HG03095 (cell line): Measurements from ENCODE around the gene TMEM156.

Experiments used
- ATAC-seq: cut with Tn5 transposase; IDR thresholded peaks from one replicate; pipeline ENCODE4 v1.9.1; 2021; ENCODE audit warnings: moderate library complexity; ENCODE audit not compliant: unreplicated experiment

Gene TMEM156

GRCh38 chr4:38928974-38929373 is 103.2 kb downstream of the TMEM156 start:
- ATAC-seq: no peak

- no peak for ATAC-seq
These were observed 103.6 kb downstream of the TMEM156 start for GRCh38 chr4:38928568-38928967.

DNA sequence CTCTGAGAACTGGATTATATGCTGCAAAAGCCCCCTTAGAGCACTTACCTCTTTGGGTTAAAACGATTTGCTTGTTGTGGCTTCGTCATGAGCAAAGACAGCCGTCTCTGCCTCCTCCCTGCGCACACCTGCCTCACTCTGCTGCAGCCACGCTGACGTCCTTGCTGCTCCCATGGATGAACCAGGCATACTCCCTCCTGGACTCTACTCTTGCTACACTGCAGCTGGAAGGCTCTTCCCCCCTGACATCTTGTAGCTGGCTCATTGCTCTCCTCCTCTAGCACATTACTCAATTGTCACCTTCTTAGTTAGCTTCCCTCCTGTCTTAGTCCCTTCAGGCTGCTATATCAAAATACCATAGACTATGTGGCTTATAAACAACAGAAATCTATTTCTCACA is 105.3 kb downstream of the TMEM156 start:
- ATAC-seq: no peak

GRCh38 chr4:38925492-38926413 is 106.5 kb downstream of the TMEM156 start:
- no peak for ATAC-seq

DNA sequence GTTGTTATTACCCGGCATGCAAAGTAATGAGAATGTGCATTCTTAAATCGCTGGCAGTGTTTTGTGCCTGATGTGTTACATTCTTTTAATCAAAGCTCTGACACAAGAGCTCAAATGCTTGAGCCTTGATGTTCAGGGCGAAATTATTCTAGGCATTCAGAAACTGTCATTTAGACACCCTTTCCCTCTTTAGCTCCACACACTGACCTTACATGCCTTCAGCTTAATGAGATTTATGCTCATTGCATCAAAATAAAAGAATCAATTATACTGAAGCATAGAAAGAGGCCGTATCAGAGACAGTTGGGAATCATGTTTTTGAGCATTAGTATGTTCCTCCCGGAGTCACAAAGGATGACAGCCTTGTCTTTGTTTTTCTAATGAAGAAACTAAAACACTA is 107.9 kb downstream of the TMEM156 start:
- ATAC-seq: no peak

DNA sequence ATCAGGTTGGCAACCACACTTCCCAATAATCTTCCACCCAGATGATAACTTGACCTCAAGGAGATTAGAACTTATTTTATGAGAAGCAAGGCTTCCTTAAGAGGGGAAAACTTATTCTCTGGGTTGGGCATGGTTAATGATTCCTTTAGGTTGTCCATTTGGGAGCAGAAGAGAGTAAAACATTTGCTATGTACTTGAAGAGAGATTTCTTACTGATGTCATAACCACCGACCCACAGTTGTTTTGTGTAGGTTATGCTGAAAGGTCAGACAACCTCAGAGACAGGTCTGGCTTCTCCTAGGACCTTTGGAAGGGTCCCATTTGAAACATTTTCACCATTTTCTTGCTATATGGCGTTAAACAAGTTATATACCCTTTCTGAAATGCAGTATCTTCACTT is 108.5 kb downstream of the TMEM156 start:
- no peak for ATAC-seq

- no peak for ATAC-seq
These were observed 111.1 kb downstream of the TMEM156 start for GRCh38 chr4:38921151-38921550.

GRCh38 chr4:38920677-38921076 is 111.5 kb downstream of the TMEM156 start:
- no peak for ATAC-seq

DNA sequence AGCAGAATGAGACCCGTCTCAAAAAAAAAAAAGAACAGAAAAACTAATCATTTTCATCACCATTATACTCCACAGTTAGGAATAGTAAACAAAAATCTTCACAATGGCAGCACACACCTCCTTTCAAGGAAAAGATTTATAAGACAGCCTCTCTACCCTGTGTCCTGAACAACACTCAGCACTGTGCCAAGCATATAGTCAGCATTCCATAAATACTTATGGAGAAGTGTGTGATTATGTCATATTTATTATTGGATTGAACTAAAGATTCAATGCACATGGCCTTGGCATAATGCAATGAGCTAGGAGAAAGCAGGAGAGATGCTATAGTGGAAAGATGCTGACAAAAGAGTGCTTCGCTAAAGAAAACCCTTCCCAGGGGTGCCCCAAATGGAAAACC is 112.0 kb downstream of the TMEM156 start:
- ATAC-seq: no peak

- ATAC-seq: no peak
These were observed 112.7 kb downstream of the TMEM156 start for GRCh38 chr4:38919494-38919893.

GRCh38 chr4:38917481-38918025 is 114.7 kb downstream of the TMEM156 start:
- ATAC-seq: no peak
